Central memory CD4-positive, alpha-beta T cell (primary cell): ENCODE measurements around the gene PTPRF.

Experiments used
- DNase-seq: peaks from one replicate; pipeline ENCODE4 v3.0.0; 2022

PTPRF gene

GRCh38 chr1:43612406-43612805 is 81.7 kb downstream of the PTPRF start:
- no peak for DNase-seq

DNA sequence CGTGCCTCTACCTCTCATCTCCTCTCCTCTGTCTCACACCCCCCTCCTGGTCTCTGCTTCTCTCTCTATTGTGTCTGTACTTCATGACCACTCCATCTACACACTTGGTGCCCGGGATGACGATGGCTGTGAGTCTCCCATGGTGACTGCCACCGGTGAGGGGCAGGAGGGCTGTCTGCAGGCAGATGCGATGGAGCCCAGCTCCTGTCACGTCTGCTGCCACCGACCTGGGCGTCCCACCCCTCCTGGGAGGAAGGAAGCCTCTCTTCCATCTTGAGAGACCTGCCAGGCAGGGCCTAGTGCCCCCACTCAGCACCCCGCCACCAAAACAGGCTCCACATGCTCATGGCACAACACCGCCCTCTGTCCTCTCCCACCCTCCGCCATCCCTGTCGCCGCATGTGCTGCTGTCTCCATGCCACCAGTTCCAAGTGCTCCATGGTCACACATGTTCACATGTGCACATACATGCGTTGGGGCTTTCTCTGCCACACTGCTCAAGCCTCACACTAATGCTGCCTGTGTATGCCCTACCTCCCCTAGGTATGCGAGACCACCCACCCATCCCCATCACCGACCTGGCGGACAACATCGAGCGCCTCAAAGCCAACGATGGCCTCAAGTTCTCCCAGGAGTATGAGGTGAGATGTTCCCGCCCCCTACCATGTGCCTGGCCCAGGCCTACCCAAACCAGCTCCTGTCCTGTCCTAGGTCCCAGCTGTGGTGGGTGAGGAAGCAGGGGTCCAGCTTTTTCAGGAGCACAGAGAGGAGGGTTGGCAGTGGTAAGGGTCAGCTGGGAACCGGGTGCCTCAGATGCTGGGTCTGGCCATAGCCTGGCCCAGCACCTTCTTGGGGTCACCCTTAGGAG is 82.6 kb downstream of the PTPRF start:
- DNase-seq: no peak

GRCh38 chr1:43614211-43614610 is 83.5 kb downstream of the PTPRF start:
- no peak for DNase-seq

DNA sequence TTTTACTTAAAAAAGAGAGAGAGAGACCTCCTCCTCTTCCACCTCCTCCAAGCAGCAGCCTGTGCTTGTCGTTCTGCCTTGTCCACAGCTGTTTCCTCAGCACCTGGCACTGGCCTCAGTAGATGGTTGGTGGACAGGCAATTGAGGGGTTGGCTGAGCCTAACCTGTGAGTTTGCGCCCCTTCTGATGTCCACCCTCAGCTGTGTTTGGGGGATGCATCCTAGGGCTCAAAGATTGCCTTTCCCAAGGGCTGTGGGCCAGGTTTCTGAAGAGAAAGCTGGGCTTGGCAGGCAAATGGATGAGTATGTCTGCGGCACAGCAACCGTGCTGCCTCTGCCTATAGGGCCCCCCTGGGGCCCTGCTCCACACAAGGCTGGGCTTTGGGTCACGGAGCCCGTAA is 84.2 kb downstream of the PTPRF start:
- DNase-seq: no peak

DNA sequence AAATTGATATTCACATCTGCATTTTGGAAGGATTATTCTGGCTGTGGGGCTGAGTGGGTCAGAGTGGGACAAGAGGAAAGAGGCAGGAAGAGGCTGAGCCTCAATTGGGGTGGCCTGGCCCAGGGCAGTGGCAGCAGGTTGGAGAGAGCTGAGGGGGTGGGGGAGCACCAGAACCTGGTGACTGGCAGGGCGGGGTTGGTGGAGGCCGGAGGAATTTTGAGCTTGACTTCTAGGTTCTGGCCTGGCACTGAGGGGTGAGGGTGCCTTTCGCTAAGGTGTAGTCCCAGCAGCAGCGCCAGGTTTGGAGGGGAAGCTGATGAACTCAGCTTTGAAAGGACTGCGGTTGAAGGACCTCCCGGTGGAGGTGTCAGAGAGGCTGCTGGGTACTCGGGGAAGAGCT is 85.7 kb downstream of the PTPRF start:
- DNase-seq: no peak

- DNase-seq: no peak
Observed at GRCh38 chr1:43617011-43617410, 86.3 kb downstream of the PTPRF start.

GRCh38 chr1:43617668-43618067 is 87.0 kb downstream of the PTPRF start:
- DNase-seq: no peak

GRCh38 chr1:43618521-43619313 is 88.0 kb downstream of the PTPRF start:
- DNase-seq: no peak

GRCh38 chr1:43619314-43619790 is 88.7 kb downstream of the PTPRF start:
- DNase-seq: no peak

- DNase-seq: no peak
Observed at GRCh38 chr1:43619996-43620920, 89.6 kb downstream of the PTPRF start.

GRCh38 chr1:43620956-43621355 is 90.3 kb downstream of the PTPRF start:
- DNase-seq: no peak

DNA sequence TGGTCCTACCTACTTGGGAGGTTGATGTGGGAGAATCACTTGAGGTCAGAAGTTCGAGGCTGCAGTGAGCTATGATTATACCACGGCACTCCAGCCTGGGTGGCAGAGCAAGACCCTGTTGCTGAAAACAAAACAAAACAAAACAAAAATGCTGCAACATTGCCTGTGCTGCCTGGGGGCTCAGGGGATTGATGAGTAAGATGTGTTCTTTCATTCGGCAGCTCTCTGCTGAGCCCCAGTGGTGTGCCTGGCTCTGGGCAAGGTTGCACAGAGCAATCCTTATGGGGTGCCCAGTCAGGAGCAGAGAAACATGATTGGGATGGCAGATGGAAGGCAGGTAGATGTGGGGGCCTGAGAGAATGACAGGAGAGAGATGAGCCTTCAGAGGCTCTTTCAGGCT is 90.7 kb downstream of the PTPRF start:
- no peak for DNase-seq

GRCh38 chr1:43621861-43622260 is 91.2 kb downstream of the PTPRF start:
- no peak for DNase-seq

DNA sequence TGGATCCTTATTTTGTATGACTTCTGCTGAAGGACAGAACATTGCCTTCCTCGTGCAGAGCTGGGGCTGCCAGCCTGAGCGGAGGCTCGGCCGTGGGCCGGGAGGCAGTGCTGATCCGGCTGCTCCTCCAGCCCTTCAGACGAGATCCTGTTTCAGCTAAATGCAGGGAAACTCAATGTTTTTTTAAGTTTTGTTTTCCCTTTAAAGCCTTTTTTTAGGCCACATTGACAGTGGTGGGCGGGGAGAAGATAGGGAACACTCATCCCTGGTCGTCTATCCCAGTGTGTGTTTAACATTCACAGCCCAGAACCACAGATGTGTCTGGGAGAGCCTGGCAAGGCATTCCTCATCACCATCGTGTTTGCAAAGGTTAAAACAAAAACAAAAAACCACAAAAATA is 91.8 kb downstream of the PTPRF start:
- no peak for DNase-seq

- DNase-seq: no peak
Observed at GRCh38 chr1:43622901-43623780, 92.5 kb downstream of the PTPRF start.

GRCh38 chr1:43625063-43625780 is 94.5 kb downstream of the PTPRF start:
- no peak for DNase-seq

DNA sequence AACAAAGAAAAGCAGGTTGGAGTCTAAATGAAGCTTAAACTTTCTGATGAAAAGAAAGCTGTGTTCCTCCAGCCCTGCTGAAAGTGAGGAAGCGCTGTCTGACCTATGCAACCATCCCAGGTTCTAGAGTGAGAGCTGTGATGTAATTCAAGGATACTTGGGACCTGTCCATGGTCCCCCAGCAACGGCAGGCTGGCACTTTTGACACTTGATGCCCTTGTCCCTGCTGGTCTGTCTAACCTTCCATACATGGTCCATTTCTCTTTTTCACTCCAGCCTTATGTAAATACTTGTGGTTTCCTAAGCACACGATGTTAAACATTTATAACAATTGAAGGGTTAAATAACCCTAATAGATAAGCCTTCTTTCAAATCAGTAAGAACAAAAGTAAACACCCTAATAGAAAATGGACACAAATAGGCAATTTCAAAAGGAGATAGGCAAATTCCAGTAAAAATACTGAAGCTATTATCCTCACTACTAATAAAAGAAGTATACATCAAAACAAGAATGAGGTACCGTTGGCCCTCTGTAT is 101.5 kb downstream of the PTPRF start:
- DNase-seq: no peak

DNA sequence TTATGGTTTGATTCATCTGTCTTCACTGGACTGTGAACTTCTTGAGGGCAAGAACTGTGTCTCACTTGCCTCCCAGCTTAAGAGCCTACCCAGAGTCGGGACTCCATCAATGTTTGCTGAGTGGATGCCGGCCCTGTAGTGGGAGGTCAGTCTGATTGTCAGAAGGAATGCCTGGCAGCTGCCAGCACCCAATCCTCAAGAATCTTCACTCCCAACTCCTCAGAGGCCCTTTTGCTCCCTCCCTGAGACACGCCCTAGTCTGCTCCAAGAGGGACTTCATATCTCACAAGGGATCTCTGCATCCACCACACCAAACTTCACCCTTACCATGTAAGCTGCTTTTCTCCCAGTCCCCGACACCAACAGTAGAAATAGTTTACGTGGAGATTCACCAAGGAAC is 104.0 kb downstream of the PTPRF start:
- DNase-seq: no peak

- no peak for DNase-seq
Observed at GRCh38 chr1:43636006-43636641, 105.4 kb downstream of the PTPRF start.

DNA sequence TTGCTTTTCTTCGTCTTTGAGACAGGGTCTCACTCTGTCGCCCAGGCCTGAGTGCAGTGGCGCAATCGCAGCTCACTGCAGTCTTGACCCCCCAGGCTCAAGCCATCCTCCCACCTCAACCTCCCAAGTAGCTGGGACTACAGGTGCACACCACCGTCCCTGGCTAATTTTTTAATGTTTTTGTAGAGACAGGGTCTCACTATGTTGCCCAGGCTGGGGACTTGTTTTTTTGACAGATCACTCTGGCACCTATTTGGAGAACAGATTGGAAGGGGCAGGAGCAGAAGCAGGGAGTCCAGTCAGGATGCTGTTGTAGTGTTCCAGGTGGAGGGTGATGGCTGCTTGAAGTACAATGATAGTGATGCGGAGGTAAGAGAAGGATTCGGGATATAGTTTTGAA is 106.6 kb downstream of the PTPRF start:
- no peak for DNase-seq
